B cell (primary cell): Measurements from ENCODE around the gene MLH3.

Source experiments
- EZH2 ChIP-seq: IDR thresholded peaks from 2 replicates; pipeline ENCODE4 v1.6.1; 2012; ENCODE audit warnings: borderline replicate concordance, low read depth, mild to moderate bottlenecking, moderate library complexity, low read length; ENCODE audit not compliant: insufficient read depth, poor library complexity, severe bottlenecking
- TF ChIP-seq, protein P1 (sequence below): fragments of 200-600 bp; IDR thresholded peaks from one replicate; pipeline ENCODE4 v1.8.0; 2022; ENCODE audit warnings: antibody characterized with exemption, mild to moderate bottlenecking

GRCh38 chr14:75009176-75009575 lies 42.1 kb downstream of the MLH3 start:
- TF ChIP-seq EZH2 = no peak
- TF ChIP-seq, protein P1, sequence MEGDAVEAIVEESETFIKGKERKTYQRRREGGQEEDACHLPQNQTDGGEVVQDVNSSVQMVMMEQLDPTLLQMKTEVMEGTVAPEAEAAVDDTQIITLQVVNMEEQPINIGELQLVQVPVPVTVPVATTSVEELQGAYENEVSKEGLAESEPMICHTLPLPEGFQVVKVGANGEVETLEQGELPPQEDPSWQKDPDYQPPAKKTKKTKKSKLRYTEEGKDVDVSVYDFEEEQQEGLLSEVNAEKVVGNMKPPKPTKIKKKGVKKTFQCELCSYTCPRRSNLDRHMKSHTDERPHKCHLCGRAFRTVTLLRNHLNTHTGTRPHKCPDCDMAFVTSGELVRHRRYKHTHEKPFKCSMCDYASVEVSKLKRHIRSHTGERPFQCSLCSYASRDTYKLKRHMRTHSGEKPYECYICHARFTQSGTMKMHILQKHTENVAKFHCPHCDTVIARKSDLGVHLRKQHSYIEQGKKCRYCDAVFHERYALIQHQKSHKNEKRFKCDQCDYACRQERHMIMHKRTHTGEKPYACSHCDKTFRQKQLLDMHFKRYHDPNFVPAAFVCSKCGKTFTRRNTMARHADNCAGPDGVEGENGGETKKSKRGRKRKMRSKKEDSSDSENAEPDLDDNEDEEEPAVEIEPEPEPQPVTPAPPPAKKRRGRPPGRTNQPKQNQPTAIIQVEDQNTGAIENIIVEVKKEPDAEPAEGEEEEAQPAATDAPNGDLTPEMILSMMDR = no peak
